GM12864 (cell line): ENCODE results near the gene GSK3A.

Experiments used
- DNase-seq: peaks from one replicate; pipeline ENCODE4 v3.0.0-alpha.2; 2011; ENCODE audit warnings: low read depth
- H3K4me3 ChIP-seq: 2 replicates; pipeline ENCODE4 v1.5.1; 2011; ENCODE audit warnings: mild to moderate bottlenecking, low read depth, low read length, control low read depth
- TF ChIP-seq, protein P1 (sequence below): IDR thresholded peaks from 2 replicates; pipeline ENCODE4 v1.5.1; 2011; ENCODE audit warnings: low read depth, mild to moderate bottlenecking, moderate library complexity, low read length, control low read depth, inconsistent platforms; ENCODE audit errors: missing control alignments

The GSK3A gene

DNA sequence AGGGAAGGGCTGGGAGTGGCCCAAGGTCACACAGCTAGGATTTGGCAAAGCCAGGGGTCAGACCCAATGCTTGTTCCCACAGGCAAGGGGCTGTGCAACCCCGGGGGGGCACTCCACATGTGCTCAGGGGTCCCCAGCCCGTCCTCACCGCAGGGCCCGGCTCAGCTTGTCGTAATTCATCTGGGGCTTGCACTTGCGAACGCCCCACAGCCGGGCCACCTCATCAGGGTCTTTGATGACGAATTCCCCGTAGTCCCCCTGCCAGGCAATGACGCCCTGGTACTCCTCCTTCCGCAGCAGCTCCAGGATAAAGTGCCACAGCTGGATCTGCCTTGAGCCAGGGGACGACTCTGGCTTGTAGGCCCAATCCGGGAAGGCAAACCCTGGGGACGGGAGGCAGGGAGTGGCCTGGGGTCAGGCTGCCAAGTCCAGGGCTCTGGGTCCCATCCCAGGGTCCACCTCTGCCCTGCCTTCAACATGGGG is 7.8 kb upstream of the GSK3A start:
- H3K4me3 ChIP-seq = no peak overlapping the region
- DNase-seq = no peak
- TF ChIP-seq, protein P1, sequence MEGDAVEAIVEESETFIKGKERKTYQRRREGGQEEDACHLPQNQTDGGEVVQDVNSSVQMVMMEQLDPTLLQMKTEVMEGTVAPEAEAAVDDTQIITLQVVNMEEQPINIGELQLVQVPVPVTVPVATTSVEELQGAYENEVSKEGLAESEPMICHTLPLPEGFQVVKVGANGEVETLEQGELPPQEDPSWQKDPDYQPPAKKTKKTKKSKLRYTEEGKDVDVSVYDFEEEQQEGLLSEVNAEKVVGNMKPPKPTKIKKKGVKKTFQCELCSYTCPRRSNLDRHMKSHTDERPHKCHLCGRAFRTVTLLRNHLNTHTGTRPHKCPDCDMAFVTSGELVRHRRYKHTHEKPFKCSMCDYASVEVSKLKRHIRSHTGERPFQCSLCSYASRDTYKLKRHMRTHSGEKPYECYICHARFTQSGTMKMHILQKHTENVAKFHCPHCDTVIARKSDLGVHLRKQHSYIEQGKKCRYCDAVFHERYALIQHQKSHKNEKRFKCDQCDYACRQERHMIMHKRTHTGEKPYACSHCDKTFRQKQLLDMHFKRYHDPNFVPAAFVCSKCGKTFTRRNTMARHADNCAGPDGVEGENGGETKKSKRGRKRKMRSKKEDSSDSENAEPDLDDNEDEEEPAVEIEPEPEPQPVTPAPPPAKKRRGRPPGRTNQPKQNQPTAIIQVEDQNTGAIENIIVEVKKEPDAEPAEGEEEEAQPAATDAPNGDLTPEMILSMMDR = no peak

DNA sequence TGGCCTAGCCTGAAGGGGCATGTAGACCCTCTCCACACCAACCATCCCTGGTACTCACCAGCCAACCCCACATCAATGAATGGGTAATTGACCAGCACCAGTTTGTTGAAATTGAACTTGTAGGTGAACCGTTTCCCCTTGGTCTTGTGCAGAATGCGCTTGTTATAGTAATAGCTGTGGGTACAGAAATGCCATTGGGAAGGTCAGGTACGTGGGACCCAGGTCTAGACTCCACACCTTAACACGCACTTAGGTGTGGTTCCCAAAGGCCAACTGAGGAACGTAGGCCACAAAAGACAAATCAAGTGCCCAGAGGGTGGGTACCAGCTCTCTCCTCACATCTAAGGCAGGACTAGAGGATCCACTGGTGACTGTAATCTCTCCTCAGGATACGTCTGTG is 7.4 kb upstream of the GSK3A start:
- TF ChIP-seq, protein P1 = no peak
- no peak overlapping the region for H3K4me3 ChIP-seq
- DNase-seq = no peak

DNA sequence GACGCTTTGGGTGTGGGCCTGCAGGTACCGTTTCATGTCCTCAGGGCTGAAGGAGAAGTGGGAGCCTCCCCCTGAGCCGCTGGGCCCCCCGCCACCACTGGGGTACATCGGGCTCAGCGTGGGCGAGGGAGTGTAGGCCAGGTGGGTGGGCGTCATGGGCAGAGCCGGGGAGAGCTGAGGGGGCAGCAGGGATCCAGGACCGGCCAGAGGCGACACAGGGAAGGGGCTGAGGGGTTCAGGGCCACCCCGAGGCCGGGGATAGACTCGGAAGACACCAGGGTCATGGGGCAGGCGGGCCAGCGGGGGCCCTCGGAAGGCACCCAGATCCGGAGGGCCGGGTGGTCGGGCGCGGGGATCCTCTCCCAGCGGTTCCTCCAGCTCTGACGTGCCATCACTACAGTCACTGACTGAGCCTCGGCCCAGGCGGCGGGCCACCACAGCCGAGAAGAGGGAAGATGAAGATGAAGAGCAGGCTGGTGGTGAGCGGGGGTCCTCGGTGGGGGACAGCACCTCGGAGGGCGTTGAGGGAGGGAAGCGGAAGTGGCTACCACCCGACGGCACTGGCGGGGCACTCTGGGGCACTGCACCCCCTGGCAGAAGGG is 6.8 kb upstream of the GSK3A start:
- H3K4me3 ChIP-seq = no peak overlapping the region
- TF ChIP-seq, protein P1 = no peak
- no peak for DNase-seq

DNA sequence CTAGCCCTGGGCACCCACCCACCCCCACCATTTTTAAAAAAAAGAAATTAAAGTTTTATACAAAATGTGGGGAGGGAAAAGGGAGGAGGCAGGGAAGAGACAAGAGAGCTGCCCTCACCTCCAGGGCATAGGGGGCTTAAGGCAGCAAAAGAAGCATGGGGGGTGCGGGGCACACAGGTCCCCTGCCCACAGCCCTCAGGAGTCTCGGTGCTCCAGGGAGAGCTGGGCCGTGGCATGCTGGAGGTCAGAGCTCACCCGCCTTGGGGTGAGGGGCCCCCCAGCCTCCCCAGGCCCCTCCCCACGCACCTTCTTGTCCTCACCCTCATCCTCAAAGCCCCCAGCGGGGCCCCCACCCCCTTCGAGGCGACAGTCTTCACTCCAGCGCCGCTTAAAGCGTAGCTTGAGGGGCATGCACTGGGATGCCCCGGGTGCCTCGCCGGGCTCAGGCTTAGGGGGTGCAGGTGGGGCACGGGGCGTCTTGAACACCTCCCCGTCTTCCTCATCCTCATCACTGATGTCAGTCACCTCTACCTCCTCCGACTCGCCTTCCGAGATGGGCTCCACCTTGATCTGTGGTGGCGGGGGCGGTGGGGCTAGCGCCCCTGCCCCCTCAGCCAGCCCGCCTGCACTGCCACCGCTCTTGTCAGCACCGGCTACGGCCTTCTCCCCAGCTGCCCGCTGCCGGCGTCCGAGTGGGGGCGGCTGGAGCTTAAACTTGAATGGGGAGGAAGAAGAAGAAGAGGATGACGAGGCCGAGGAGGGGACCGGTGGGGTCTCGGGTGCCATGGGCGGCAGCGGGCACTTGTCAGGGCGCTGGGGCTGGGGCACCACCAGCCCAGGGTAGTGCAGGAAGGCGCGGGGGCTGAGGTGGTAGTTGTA is 6.1 kb upstream of the GSK3A start:
- TF ChIP-seq, protein P1 = no peak
- no peak overlapping the region for H3K4me3 ChIP-seq
- DNase-seq = no peak

DNA sequence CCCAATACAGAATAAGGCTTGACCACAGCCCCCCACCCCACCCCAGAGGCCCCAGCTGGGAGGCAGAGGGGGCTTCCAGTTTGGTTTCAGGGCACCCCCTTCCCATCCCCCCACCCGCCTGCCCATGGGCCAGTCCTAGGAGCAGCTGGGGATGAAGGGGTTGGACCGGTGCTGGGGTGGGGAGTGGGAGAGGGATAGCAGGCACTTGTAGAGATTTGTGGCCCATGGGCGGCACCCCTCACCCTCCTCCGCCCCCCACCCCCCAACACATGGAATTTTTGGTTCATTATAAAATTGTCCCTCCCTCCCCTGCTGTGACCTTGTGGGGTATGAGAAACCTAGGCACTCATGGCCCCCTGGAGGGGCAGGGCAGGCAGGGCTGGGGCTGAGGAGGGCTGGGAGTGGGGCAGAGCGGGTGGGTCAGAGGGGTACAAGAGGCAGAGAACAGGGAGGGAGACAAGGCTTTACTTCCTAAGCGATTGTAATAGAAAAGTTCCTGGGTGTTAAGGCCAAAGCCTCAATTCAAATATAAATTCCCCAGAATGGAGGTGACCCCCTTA is 5.3 kb upstream of the GSK3A start:
- TF ChIP-seq, protein P1 = no peak
- DNase-seq = no peak
- no peak overlapping the region for H3K4me3 ChIP-seq

DNA sequence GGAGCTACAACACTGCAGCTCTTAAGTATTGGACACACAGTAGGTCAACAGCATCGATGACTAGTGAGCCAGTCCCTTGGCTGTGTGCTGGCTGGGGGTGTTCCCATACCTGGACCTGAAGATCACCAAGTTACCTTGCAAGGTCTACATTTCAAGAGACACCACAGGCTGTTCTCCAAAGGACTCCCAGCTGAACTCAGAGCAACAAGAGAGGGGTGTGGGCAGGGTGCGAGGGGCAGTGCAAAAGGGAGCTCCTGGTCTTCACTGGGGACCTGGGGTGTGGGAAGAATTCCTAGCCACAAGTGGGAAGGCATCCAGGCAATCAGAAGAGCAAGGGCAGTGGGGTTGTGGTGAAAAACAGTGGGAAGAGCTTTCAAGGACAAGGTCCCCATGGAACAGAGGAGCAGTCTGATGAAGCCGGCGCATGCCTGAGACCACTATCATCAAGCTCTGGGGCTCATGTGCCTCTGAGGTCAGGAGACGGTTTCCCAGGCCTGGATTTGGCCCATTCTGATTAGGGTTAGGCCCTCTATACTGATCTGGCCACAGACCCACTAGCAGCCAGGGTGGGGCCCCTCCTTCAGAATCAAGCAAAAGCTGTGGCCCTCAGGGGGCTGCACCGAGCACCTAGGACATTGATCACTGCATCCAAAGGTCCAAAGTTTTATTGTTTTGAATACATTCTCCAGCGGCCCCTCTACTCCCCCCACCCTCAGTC is 4.7 kb upstream of the GSK3A start:
- DNase-seq = no peak
- TF ChIP-seq, protein P1 = no peak
- no peak overlapping the region for H3K4me3 ChIP-seq
